Measurements from ENCODE around the gene APOO. TPM values are rescaled to one million over a fixed set of nuclear protein-coding genes. Genes with fewer than 3 reads are reported as not detected.

Gene APOO
- total and polyA plus RNA-seq, 2 experiments from 2014 or later, result 32.8 to 72.4 TPM

GRCh38 chrX:23811656-23812055 is 96.1 kb downstream of the APOO start:
- no peak for ATAC-seq
- no peak overlapping the region for H3K27ac Mint-ChIP-seq
- Histone ChIP-seq H3K4me2 (no peak overlapping the region), H3K27ac (ENCODE audit: low read depth) (no peak overlapping the region), H3K4me1 (ENCODE audit: insufficient read depth) (no peaks in the 10 kb centered on the region), H3K27me3 (ENCODE audit: insufficient read depth) (no peaks in the 10 kb centered on the region), H2AFZ (no peak overlapping the region), H3K79me2 (replicated peaks; ENCODE audit: insufficient read depth) (no peaks in the 10 kb centered on the region), H3K4me3 (no peak overlapping the region), H3F3A (replicated peaks; ENCODE audit: low read depth) (no peaks in the 10 kb centered on the region), H3K9me2 (ENCODE audit: insufficient read depth) (no peaks in the 10 kb centered on the region), H4K20me1 (replicated peaks; ENCODE audit: insufficient read depth) (no peaks in the 10 kb centered on the region), H3K36me3 (ENCODE audit: insufficient read depth) (no peaks in the 10 kb centered on the region)
- H3K36me3 Mint-ChIP-seq (ENCODE audit: low read depth), result no peaks in the 10 kb centered on the region
- TF ChIP-seq POLR2AphosphoS5 (IDR thresholded peaks at IDR 0.05; ENCODE audit: low read depth) (no peak), NANOG (IDR thresholded peaks at IDR 0.05; ENCODE audit: borderline replicate concordance) (no peak), REST (IDR thresholded peaks at IDR 0.05; ENCODE audit: unreplicated experiment) (no peak), JUNB (IDR thresholded peaks at IDR 0.05; ENCODE audit: unreplicated experiment) (no peak), CTCF (conservative IDR thresholded peaks at IDR 0.05; ENCODE audit: low read depth in 2 of 2) (no peak), EZH2phosphoT487 (IDR thresholded peaks at IDR 0.05; ENCODE audit: unreplicated experiment) (no peak), STAT1 (IDR thresholded peaks at IDR 0.05; ENCODE audit: unreplicated experiment) (no peak), ZNF114 (CRISPR knock-in tag; IDR thresholded peaks at IDR 0.05) (no peak), CREB1 (CRISPR knock-in tag; IDR thresholded peaks at IDR 0.05; ENCODE audit: low read depth) (no peak), ZNF331 (CRISPR knock-in tag; IDR thresholded peaks at IDR 0.05; ENCODE audit: low read depth) (no peak), ZNF462 (CRISPR knock-in tag; IDR thresholded peaks at IDR 0.05) (no peak), EZH2 (IDR thresholded peaks at IDR 0.05; ENCODE audit: low read depth, unreplicated experiment) (no peak), ETS1 (IDR thresholded peaks at IDR 0.05) (no peak)
- H3K4me3 Mint-ChIP-seq, result no peak overlapping the region
- no peaks in the 10 kb centered on the region for H3K27me3 Mint-ChIP-seq (ENCODE audit: insufficient read depth, low read depth, poor library complexity)
- no peaks in the 10 kb centered on the region for H3K9me3 Mint-ChIP-seq
- no peak for DNase-seq (ENCODE audit: low spot score)
- peaks cover 9% of the 10 kb centered on the region for H3K4me1 Mint-ChIP-seq
